Upper lobe of left lung (tissue), 4 donors: ENCODE measurements around the gene GPR17.

Experiments
- CTCF ChIP-seq, 6 experiments: fragments of 450-650 bp in 4 of 6; fragments of 200-600 bp in 2 of 6; sonication (generic) in 2 of 6; IDR thresholded peaks; one replicate each; pipeline ENCODE4 v1.5.1; 2016 to 2019; ENCODE audit warnings: antibody characterized with exemption in 6 of 6
- EP300 ChIP-seq, 4 donors: sonication (generic); formaldehyde crosslinking; IDR thresholded peaks; one replicate each; pipeline ENCODE4 v1.5.1; 2017; ENCODE audit warnings: antibody characterized with exemption in 4 of 4, control low read depth in 2 of 4
- POLR2A ChIP-seq, 4 donors: fragments of 450-650 bp; IDR thresholded peaks; one replicate each; pipeline ENCODE4 v1.5.1; 2016 to 2017; ENCODE audit warnings: antibody characterized with exemption in 4 of 4, mild to moderate bottlenecking in 2 of 4
- POLR2AphosphoS5 ChIP-seq, 2 donors: sonication (generic); formaldehyde crosslinking; IDR thresholded peaks; one replicate each; pipeline ENCODE4 v1.5.1; 2017; ENCODE audit warnings: antibody characterized with exemption in 2 of 2

GRCh38 chr2:127644066-127645025, 1.6 kb upstream of the GPR17 start:
- peak in 1 of 6 experiments; percentile 12 for TF ChIP-seq CTCF (IDR thresholded peaks at IDR 0.05)
- TF ChIP-seq EP300 (IDR thresholded peaks at IDR 0.05): no peak
- no peak for TF ChIP-seq POLR2A (IDR thresholded peaks at IDR 0.05)
- TF ChIP-seq POLR2AphosphoS5 (IDR thresholded peaks at IDR 0.05): no peak
